GM19438 (cell line): ENCODE measurements around the gene UMAD1.
A peak's percentile ranks its signal among the peaks of the same experiment; 100 is the strongest.

Source experiments
- ATAC-seq: cut with Tn5 transposase; IDR thresholded peaks from one replicate; pipeline ENCODE4 v1.9.1; 2021; ENCODE audit warnings: low read depth; ENCODE audit not compliant: unreplicated experiment

The UMAD1 gene

DNA sequence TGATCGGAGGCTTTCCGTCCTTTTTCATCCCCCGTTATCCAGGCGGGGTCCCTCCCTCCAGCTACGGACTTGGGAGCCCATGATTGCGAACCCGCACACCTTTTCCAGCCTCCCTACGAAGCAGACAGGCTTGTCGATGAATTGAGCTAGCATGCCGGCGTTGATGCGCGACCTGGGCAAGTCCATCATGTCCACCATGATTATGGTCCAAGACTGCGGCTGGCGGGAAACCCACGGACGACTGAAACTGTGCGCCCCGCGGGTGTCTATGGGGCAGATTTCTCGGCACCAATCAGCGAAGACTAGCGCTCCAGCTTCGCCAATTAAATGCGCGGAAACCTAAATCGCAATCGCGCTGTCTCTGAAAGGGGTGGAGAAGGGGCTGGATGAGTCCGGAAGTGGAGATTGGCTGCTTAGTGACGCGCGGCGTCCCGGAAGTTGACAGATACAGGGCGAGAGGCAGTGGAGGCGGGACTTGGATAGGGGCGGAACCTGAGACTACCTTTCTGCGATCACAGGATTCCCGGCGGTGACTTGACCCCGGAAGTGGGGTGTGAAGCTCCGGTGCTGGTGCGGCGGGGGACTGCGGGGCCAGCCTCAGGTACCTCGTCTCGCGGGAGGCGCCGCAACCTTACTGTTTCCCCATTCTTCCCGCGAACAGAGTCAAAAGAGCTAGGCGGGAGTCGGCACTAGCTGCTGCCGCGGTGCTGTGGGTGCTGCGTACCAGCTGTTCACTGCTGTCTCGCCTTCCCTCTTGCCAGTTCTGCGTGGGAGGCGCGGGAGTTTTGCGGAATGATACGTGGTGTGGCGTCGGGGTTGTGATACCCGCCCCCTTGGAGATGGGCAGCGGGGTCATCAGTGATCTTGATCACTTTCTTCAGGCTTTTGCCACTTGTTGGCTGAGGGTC, at the start of gene UMAD1:
Gene UMAD1 (plus strand): TSS at position 532 of the 908 bp plus-strand sequence. CDS start 32,620 bp downstream, outside the sequence.
- peak; percentile 97 for ATAC-seq

DNA sequence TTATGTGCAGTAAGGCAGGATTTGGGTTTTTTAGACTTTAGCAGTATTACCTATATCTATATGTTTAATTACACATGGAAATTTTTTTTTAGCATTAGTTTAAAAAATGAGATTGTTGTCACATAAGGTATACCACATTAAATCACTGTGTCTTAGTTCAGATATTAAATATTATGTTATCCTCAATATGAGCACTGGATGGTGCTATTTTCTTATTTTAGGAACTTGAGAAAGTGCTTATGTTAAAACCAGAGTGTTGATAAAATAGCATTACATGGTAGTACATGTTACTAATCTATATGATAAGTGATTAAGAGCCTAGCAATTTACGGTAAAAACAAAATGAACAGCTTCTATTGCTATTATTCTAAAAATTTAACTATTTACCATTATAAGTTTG, 45.1 kb upstream of the UMAD1 start:
- no peak for ATAC-seq

DNA sequence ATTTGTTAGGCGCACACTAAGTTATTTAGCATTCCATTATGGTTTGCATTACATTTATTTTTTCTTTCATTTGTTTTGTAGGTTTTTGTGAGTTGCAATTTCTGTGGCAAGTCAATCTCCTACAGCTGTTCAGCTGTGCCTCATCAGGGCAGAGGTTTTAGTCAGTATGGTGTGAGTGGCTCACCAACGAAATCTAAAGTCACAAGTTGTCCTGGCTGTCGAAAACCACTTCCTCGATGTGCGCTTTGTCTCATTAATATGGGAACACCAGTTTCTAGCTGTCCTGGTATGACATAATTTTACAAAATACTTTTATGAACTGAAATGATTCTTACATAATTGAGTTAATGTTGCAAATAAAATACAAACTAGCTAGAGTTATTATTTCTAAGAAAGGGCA, 44.4 kb upstream of the UMAD1 start:
- no peak for ATAC-seq

DNA sequence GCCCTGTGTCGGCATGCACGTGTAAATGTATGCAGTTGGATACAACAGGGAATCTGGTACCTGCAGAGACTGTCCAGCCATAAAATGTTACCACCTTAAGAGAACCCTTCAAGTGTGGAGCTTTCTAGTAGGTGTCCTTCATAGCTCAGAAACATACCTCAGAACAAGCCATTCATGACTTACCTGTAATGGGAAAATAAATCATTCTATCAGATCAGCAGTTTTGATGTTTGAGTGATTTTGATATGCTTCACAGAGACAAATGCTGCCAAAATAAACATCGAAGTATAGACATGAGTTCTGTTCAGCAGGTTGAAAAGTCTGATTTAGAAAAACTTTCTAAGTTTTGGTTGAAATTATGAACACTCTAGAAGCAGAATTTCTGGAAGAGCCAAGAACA, 33.5 kb upstream of the UMAD1 start:
- no peak for ATAC-seq

DNA sequence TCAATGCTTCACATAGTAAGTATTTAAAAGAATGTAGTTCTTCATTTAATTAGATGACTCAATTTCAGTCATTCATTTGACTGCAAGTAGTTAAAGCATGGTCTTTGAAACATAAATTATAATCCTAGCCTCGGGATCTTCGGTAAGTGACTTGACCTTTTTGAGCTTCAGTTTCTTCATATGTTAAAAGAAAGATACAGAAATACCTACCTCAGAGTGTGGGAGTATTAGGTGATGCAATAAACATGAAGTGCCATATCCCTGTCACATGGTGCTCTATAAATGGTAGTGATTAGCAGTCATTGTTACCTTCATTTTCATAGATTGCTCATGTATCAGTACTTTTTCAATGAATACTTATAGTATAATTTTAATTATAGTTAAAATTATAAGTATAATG, 31.2 kb upstream of the UMAD1 start:
- no peak for ATAC-seq

DNA sequence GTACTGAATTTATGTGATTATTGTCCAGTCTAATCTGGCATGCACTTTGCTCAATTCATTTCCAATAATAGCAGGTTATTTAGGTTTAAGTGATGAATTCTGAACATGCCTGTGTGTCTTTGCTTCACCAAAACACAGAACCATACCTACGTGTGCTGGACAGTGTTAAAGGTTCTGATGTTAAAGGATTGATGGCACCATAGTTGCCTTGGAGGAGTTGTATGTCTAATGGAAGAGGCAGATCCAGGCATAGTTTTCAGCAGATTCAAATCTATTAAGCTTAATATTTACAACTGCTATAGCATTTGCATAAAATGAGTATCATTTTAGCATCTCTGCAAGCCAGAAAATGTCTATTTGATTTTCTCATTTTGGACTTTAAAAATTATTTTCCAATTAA, 28.0 kb upstream of the UMAD1 start:
- ATAC-seq, result no peak

- ATAC-seq, result no peak
These were observed 27.3 kb upstream of the UMAD1 start for GRCh38 chr7:7613210-7613609.

- no peak for ATAC-seq
These were observed 26.4 kb upstream of the UMAD1 start for GRCh38 chr7:7614018-7614741.

DNA sequence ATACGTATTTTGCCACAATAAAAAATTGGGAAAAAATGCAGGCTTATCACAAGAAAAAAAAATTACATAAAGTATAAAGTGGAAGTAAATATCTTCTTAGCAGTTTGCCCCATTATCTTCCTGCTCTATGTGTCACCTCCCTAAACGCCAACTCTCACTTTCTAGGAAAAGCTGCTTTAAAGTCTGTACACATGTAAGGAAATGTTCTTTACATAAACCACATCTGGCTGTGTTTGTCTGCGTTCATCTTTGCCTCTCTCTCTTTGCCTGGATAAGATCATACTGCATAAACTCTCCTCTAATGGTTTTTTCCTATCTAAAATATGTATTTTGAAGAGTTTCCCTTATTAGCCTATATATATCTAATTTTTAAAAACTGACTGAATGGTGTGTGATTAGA, 23.0 kb upstream of the UMAD1 start:
- ATAC-seq, result no peak

DNA sequence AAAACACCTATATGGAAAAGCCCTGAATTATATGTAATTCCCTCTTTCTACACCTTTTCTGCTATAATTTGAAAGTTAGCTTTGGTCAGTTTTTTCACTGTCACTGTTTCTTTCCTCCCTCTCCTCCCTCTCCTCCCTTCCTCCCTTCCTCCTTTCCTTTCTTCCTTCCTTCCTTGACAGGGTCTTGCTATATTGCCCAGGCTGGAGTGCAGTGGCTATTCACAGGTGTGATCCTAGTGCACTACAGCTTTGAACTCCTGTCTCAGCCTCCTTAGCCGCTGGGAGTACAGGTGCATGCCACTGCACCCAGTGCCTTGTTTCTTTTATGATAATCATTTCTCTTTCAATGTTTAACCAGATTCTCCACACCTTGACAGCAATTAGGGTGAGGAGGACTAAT, 22.1 kb upstream of the UMAD1 start:
- ATAC-seq, result no peak

GRCh38 chr7:7620236-7620635, 20.3 kb upstream of the UMAD1 start:
- ATAC-seq, result no peak

DNA sequence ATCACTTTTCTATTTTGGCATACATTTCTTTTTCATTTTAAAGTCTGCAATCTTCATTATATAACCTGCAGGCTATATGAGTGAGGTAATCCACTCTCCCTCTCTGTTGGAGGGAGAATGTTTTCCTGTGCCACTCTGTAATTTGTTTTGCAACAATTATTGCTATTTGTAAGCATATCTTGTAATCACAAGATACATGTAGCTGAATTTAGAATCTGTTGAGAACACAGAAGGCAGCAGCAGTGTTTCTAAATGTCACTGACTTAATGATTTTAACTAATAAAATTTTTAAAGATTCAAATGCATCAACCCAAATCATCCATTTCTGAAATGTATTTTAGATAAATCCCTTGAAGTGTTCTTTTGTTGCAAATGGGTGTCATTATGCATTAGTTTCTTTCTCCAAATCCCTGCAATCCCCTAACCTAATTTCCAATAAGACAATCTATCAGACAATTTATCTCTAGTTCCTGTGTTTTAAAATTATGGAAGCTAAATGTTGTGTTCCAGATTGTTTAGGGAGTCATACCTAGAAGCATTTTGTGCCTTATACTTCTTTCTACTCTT, 19.8 kb upstream of the UMAD1 start:
- ATAC-seq, result no peak

GRCh38 chr7:7628476-7628875, 12.1 kb upstream of the UMAD1 start:
- ATAC-seq, result no peak

- ATAC-seq, result no peak
These were observed 9.8 kb upstream of the UMAD1 start for GRCh38 chr7:7630626-7631329.

DNA sequence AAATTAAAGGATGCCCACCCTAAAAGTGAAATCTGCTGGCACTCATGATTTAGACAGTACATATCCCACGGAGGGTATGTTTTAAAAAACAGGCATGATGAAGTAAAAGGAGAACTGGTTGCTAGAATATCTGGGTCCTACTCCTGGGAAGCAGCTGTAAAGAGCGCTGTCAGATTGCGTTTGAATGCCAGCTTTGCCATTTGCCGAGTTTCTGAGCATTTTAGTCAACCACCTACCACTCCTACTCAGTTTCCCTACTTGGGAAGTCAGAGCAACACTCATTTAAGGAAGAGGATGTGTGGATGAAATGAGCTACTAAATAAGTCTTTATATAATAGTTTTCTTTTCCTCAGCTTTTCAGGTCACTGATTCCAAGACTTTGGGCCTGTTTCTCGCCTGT, 1.1 kb upstream of the UMAD1 start:
- ATAC-seq, result no peak

- ATAC-seq, result no peak
These were observed 718 bp upstream of the UMAD1 start for GRCh38 chr7:7639847-7640220.

DNA sequence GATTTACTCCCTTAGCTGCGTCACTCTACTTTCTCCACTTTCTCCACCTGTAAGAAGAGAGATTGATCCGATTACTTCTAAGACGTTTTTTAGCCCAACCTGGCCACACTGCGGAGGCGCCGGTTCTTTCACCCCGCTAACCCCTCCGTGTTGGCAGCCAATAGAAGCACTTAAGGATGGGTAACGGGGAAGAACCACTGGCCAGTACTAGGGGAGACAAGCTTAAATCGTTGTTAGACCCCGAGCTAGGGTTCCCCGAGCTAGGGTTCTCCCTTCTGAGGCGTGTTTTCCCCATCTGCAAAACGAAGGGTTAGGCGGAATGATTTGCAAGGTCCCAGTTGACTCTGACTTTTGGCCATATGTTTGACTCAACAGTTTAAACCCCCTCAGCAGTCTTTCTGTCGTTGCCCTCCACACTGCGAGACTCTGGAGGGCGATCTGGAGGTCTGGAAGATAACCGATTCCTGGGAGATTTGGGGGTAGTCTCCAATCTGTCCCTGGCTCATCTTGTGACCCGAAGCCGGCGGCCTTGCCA, 644 bp downstream of the UMAD1 start:
- ATAC-seq, result peak; percentile 18

- no peak for ATAC-seq
These were observed 1.5 kb downstream of the UMAD1 start for GRCh38 chr7:7642081-7642480.

DNA sequence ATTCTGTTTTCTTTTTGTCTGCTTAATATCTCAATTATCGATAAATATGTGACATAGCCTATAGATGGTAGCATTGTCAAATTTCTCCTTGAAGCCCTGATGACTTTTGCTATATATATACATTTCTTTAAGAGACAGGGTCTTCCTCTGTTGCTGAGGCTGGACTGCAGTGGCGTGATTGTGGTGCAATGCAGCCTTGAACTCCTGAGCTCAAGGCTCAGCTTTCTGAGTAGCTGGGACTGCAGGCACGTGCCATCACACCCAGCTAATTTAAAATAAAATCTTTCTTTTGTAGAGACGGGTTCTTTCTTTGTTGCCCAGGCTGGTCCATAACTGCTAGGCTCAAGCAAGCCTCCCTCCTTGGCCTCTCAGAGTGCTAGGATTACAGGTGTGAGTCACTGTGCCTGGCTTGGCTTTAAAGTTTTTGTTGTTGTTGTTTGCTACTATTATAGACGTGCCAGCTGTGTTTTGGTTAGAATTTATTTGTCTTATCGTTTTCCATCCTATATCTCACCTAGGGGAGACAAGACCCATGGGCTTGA, 7.0 kb downstream of the UMAD1 start:
- no peak for ATAC-seq

- ATAC-seq, result no peak
These were observed 10.2 kb downstream of the UMAD1 start for GRCh38 chr7:7650682-7651206.
